ENCODE results near the gene RGS10. TPM values are rescaled to one million over a fixed set of nuclear protein-coding genes. Genes with fewer than 3 reads are reported as not detected.

Gene RGS10
- total and polyA plus RNA-seq, 2 of the 8 experiments (the other 6 are each of a cell fraction or from before 2014, with no cell fraction given) = 5.5 to 13.1 TPM

DNA sequence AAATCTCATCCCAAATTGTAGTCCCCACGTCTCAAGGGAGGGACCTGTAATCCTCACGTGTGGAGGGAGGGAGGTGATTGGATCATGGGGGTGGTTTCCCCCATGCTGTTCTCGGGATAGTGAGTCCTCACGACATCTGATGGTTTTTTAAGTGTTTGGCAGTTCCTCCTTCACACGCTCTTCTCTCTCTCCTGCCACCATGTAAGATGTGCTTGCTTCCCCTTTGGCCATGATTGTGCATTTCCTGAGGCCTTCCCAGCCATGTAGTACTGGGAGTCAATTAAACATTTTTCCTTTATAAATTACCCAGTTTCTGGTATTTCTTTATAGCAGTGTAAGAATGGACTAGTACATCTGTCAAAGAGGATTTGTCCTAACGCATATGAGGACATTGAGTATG lies 59.5 kb downstream of the RGS10 start:
- Histone ChIP-seq H4K91ac (replicated peaks; ENCODE audit: insufficient read length, low read length) (no peak overlapping the region), H2AFZ (ENCODE audit: low read length) (no peak overlapping the region), H3K79me2 (ENCODE audit: control insufficient read depth in 1 of 2, insufficient read depth in 2 of 2, low read length in 2 of 2) (no peaks in the 10 kb centered on the region), H3K9ac (replicated peaks in 1 of 4; ENCODE audit: extremely low read depth in 1 of 4, low read depth in 3 of 4, low read length in 3 of 4) (no peak overlapping the region), H3K4me1 (replicated peaks in 1 of 4; ENCODE audit: control insufficient read depth in 3 of 4, insufficient read depth in 4 of 4, low read length in 3 of 4) (peaks cover 0 to 7% (median 2%) of the 10 kb centered on the region in 4 experiments; a peak in 3 of 7 replicates), H3K4me2 (ENCODE audit: insufficient read depth in 1 of 2, low read depth in 2 of 2, low read length in 2 of 2) (no peak overlapping the region), H3K23me2 (ENCODE audit: low read depth, low read length) (peaks cover 2% of the 10 kb centered on the region; the same call in 1 of the 2 replicates), H2BK15ac (ENCODE audit: low read length) (no peak overlapping the region), H2BK5ac (ENCODE audit: low read depth, low read length) (no peak overlapping the region), H3K79me1 (ENCODE audit: low read depth, low read length) (no peaks in the 10 kb centered on the region), H2BK120ac (replicated peaks; ENCODE audit: low read depth, low read length) (no peak overlapping the region), H3K4me3 (ENCODE audit: extremely low read depth in 1 of 4, insufficient read depth in 2 of 4, low read depth in 3 of 4, low read length in 4 of 4) (no peak overlapping the region), H3K14ac (ENCODE audit: insufficient read length) (no peak overlapping the region), H3K27ac (ENCODE audit: low read depth, low read length) (no peak overlapping the region), H3K4ac (replicated peaks; ENCODE audit: insufficient read length, low read depth, low read length) (no peak overlapping the region), H4K20me1 (replicated peaks in 1 of 2; ENCODE audit: control insufficient read depth in 1 of 2, insufficient read depth in 2 of 2, low read length in 2 of 2) (peaks cover 4 to 5% of the 10 kb centered on the region in 2 experiments), H3K9me3 (ENCODE audit: insufficient read depth in 2 of 2, low read depth in 1 of 2, low read length in 1 of 2) (no peaks in the 10 kb centered on the region), H4K5ac (ENCODE audit: insufficient read length, low read depth, low read length) (no peak overlapping the region), H2BK12ac (ENCODE audit: low read depth, low read length) (no peak overlapping the region), H2BK20ac (ENCODE audit: low read length) (no peak overlapping the region), H2AK5ac (ENCODE audit: low read depth, low read length) (no peak overlapping the region), H3K56ac (replicated peaks; ENCODE audit: insufficient read length, low read depth, low read length) (no peak overlapping the region), H3K18ac (ENCODE audit: extremely low read depth, low read length) (no peak overlapping the region), H3K36me3 (ENCODE audit: control insufficient read depth in 2 of 4, insufficient read depth in 4 of 4, low read length in 3 of 4) (no peaks in the 10 kb centered on the region), H4K8ac (ENCODE audit: extremely low read depth, insufficient read depth, low read length) (no peak overlapping the region), H3K23ac (ENCODE audit: insufficient read length) (no peak overlapping the region), H3K27me3 (replicated peaks in 1 of 4; ENCODE audit: control insufficient read depth in 3 of 4, extremely low read depth in 1 of 4, insufficient read depth in 3 of 4, low read length in 3 of 4) (peaks cover 32 to 55% (median 49%) of the 10 kb centered on the region in 4 experiments)
- no peak for FAIRE-seq
- CTCF ChIA-PET (ENCODE audit: partially characterized antibody) = no interaction called here
- TF ChIP-seq, protein P1, sequence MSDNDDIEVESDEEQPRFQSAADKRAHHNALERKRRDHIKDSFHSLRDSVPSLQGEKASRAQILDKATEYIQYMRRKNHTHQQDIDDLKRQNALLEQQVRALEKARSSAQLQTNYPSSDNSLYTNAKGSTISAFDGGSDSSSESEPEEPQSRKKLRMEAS (IDR thresholded peaks at IDR 0.05) = no peak
- TF ChIP-seq NANOG (IDR thresholded peaks at IDR 0.05; ENCODE audit: insufficient read depth, low read depth, low read length, poor library complexity, severe bottlenecking) (no peak), SAP30 (IDR thresholded peaks at IDR 0.05; ENCODE audit: insufficient read depth, insufficient replicate concordance, low read length) (no peak)
- POLR2A ChIA-PET (ENCODE audit: partially characterized antibody) = no interaction called here
- WGBS, 2 experiments (ENCODE audit: extremely low coverage in 1 of 2, insufficient coverage in 1 of 2, insufficient read length in 1 of 2, insufficient replicate concordance in 2 of 2, low coverage in 1 of 2, low lambda C conversion rate in 2 of 2, missing lambda C conversion rate in 1 of 2) = 84% methylated on average over 6 of the region's 6 CpGs; no CpG with 5 or more reads in 1 of the 2 experiments
- no peak for DNase-seq (ENCODE audit: low read depth in 1 of 2, low spot score in 2 of 2)

Measured in H1 (cell line).